Endothelial cell (in vitro differentiated cells): ENCODE data around the gene NFKBIE. TPM values are rescaled to one million over a fixed set of nuclear protein-coding genes. Genes with fewer than 3 reads are reported as not detected.

Experiments
- DNase-seq: peaks from one replicate; pipeline ENCODE4 v3.0.0; 2021; ENCODE audit warnings: low spot score
- H3K27ac Mint-ChIP-seq: one replicate; pipeline ENCODE4 v1.8.0; 2021; ENCODE audit warnings: mixed read lengths, inconsistent platforms; ENCODE audit not compliant: unreplicated experiment
- H3K27me3 Mint-ChIP-seq: one replicate; pipeline ENCODE4 v1.8.0; 2021; ENCODE audit warnings: mild to moderate bottlenecking, moderate library complexity, mixed read lengths, inconsistent platforms; ENCODE audit not compliant: unreplicated experiment
- H3K36me3 Mint-ChIP-seq: one replicate; pipeline ENCODE4 v1.8.0; 2021; ENCODE audit warnings: mild to moderate bottlenecking, low read depth, mixed read lengths, inconsistent platforms; ENCODE audit not compliant: unreplicated experiment
- H3K4me1 Mint-ChIP-seq: one replicate; pipeline ENCODE4 v1.8.0; 2021; ENCODE audit warnings: mild to moderate bottlenecking, mixed read lengths, inconsistent platforms; ENCODE audit not compliant: unreplicated experiment
- H3K4me3 Mint-ChIP-seq: one replicate; pipeline ENCODE4 v1.8.0; 2021; ENCODE audit warnings: mild to moderate bottlenecking, mixed read lengths, inconsistent platforms; ENCODE audit not compliant: unreplicated experiment
- H3K9me3 Mint-ChIP-seq: one replicate; pipeline ENCODE4 v1.8.0; 2021; ENCODE audit warnings: mixed read lengths, inconsistent platforms; ENCODE audit not compliant: unreplicated experiment
- total RNA-seq: library from RNA; stranded (reverse); fragmentation: NEBNext Ultra II Directional; extraction: Animal tissue kit (Norgen Biotek cat#: 25700); gene quantifications from one replicate; pipeline ENCODE4 v1.2.1, GENCODE V29; 2021; ENCODE audit not compliant: unreplicated experiment
- TF ChIP-seq, protein P1 (sequence below): fragments of 200-600 bp; sonication (generic); IDR thresholded peaks from one replicate; pipeline ENCODE4 v1.5.0; 2021; ENCODE audit warnings: antibody characterized with exemption; ENCODE audit not compliant: unreplicated experiment

The NFKBIE gene
- total RNA-seq, 1 donor from 2014 or later = 16.7 TPM

DNA sequence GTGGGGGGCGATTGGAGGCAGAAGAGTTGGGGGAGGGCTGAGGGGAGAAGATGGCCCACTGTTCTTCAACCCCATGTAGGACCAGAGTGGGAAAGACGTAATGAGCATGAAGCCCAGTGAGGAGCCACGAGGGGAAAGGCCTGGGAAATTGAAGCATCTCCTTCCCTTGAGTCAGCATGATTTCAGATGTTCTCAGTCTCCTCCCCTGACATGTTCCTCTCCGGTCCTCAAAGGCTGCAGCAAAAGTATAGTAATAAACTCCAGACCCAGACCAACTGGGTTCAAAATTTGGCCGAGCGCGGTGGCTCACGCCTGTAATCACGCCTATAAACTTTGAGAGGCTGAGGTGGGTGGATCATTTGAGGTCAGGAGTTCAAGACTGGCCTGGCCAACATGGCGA is 1.9 kb upstream of the NFKBIE start:
- peaks cover 36% of the 10 kb centered on the region for H3K4me1 Mint-ChIP-seq
- H3K27ac Mint-ChIP-seq = no peak overlapping the region
- DNase-seq = no peak
- H3K9me3 Mint-ChIP-seq = no peaks in the 10 kb centered on the region
- TF ChIP-seq, protein P1, sequence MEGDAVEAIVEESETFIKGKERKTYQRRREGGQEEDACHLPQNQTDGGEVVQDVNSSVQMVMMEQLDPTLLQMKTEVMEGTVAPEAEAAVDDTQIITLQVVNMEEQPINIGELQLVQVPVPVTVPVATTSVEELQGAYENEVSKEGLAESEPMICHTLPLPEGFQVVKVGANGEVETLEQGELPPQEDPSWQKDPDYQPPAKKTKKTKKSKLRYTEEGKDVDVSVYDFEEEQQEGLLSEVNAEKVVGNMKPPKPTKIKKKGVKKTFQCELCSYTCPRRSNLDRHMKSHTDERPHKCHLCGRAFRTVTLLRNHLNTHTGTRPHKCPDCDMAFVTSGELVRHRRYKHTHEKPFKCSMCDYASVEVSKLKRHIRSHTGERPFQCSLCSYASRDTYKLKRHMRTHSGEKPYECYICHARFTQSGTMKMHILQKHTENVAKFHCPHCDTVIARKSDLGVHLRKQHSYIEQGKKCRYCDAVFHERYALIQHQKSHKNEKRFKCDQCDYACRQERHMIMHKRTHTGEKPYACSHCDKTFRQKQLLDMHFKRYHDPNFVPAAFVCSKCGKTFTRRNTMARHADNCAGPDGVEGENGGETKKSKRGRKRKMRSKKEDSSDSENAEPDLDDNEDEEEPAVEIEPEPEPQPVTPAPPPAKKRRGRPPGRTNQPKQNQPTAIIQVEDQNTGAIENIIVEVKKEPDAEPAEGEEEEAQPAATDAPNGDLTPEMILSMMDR = no peak
- H3K4me3 Mint-ChIP-seq = no peak overlapping the region
- H3K36me3 Mint-ChIP-seq = no peaks in the 10 kb centered on the region
- H3K27me3 Mint-ChIP-seq = peaks cover 14% of the 10 kb centered on the region

DNA sequence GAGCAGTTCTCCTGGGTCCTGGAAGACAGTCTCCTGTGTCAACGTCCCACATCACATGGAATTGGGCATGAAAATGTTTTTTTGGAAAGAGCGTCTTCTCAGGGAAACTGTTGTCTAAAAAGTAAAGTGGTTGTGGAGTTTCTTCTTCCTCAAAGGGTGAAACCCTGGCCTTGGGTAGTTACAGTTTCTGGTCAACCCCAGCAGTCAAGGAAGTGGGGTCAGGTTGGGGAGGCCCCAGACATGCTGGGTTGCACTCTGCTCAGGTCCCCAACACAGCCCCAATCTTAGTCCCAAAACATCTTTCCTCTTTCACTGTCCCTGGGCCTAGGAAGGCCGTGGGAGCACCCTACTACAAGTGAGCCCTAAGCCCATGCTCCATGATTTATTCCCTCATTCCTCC is 996 bp upstream of the NFKBIE start:
- Mint-ChIP-seq H3K4me3 (peak overlapping the region; percentile 81), H3K36me3 (no peaks in the 10 kb centered on the region), H3K4me1 (peaks cover 37% of the 10 kb centered on the region), H3K27me3 (peaks cover 12% of the 10 kb centered on the region), H3K27ac (peak overlapping the region; percentile 11), H3K9me3 (no peaks in the 10 kb centered on the region)
- DNase-seq = no peak
- TF ChIP-seq, protein P1 = no peak

DNA sequence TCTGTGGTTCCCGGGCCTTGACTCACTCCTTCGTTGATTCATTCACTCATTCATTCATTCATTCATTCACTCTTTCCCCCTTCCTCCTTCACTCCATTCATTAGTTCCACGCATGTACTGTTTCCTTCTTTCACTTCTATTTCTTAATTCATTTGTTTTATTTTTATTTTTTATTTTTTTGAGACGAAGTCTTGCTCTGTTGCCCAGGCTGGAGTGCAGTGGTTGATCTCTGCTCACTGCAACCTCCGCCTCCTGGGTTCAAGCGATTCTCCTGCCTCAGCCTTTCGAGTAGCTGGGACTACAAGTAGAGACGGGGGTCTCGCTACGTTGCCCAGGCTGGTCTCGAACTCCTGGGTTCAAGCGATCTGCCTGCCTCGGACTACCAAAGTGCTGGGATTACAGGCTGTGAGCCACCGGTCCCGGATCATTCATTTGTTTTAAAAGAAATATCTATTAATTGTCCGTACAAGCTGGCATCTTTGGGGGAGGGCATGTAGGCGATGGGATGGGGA is 427 bp upstream of the NFKBIE start:
- H3K27ac Mint-ChIP-seq = peak overlapping the region; percentile 86
- peak overlapping the region; percentile 92 for H3K4me3 Mint-ChIP-seq
- H3K4me1 Mint-ChIP-seq = peaks cover 37% of the 10 kb centered on the region
- peaks cover 12% of the 10 kb centered on the region for H3K27me3 Mint-ChIP-seq
- TF ChIP-seq, protein P1 = no peak
- no peak for DNase-seq
- H3K36me3 Mint-ChIP-seq = peaks cover 5% of the 10 kb centered on the region
- no peaks in the 10 kb centered on the region for H3K9me3 Mint-ChIP-seq

DNA sequence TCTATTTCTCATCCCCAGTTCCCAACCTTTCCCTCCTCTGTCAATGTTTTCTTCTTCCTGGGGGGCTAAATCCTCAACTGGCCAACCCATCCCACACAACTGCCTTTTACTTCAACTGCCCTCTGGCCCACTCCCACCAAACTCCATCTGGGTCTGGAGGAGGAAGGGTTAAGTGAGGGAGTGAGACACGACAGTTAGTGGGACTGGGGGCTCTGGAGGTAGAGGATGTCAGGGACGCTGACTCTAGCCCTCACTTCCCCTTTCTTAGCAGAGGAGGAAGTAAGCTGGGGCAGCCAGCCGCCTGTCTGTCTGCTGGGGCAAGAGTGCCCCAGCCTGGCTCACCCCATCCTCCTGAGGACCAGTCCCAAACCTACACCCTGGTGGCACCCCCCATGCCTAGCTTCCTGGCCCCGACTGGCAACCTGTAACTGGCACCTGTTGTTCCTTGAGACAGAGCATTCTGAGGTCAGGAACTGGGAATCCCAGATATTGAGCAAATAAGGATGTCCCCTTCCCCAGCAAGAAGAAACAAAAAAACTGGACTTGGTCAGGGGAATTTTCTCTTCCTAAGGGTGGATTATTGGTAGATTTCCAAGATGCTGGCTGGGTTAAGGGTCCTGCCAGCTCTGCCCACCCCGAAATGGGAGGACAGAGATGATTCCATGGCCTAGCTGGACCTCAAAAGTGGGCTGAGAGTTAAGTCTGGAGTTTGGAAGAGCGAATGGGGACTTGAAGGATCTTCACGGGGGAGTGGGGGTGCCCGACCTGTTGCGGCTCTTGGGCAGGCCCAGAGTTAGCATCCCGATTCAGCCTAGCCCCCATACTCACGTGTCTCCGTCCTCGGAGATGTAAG is 971 bp downstream of the NFKBIE start:
- H3K36me3 Mint-ChIP-seq = peaks cover 10% of the 10 kb centered on the region
- H3K9me3 Mint-ChIP-seq = no peaks in the 10 kb centered on the region
- peak overlapping the region; percentile 50 for H3K27ac Mint-ChIP-seq
- peaks cover 7% of the 10 kb centered on the region for H3K27me3 Mint-ChIP-seq
- DNase-seq = peak; percentile 19
- TF ChIP-seq, protein P1 = no peak
- peak overlapping the region; percentile 96 for H3K4me3 Mint-ChIP-seq
- H3K4me1 Mint-ChIP-seq = peaks cover 34% of the 10 kb centered on the region

DNA sequence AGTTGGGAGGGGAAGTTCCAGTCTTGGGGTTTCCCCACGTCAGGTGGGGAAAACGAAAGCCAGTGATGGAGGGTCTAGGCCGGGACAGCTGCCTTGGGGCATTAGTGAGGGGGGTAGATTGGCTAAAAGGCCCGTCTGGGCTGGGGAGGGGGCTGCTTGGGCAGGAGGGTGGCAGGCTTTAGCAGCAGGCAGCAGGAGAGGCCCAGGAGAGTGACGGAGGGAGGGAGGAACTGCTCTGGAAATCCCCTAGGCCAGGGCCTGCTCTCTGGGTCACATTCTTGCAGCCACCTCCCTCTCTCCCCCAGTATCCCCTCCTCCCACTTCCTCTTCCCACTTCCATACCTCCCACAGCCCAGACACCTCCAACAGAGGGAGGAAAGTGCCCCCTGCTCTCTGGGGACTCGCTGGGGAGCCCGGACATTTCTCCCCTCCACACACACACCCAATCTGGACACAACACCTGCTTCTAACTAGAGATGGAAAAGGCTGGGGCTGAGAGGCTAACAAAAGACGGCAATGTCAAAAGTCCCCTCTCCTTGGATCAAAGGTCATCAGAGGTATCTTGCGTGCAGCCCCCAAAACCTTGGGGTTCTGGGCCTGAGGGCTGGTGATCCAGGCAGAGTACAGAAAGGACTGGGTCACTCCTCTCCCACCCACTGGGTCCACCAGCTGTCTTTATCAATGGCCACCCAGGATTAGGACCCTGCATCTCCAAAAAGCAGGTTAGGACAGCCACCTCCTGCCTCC is 1.8 kb downstream of the NFKBIE start:
- H3K27me3 Mint-ChIP-seq = peaks cover 5% of the 10 kb centered on the region
- TF ChIP-seq, protein P1 = no peak

More for the DNA sequence above, 1.8 kb downstream of the NFKBIE start:
- H3K4me3 Mint-ChIP-seq = peak overlapping the region; percentile 96
- DNase-seq = no peak
- peaks cover 31% of the 10 kb centered on the region for H3K4me1 Mint-ChIP-seq
- H3K9me3 Mint-ChIP-seq = no peaks in the 10 kb centered on the region
- peak overlapping the region; percentile 82 for H3K27ac Mint-ChIP-seq
- peaks cover 10% of the 10 kb centered on the region for H3K36me3 Mint-ChIP-seq
